GM12864 (cell line): ENCODE data around the gene OTUD5.
"Not testable (repeated sequence)": the region's sequence is repeated elsewhere in the genome, so short reads cannot be mapped to it uniquely, and the experiment has no call there.

Source experiments
- DNase-seq: peaks from one replicate; pipeline ENCODE4 v3.0.0-alpha.2; 2011; ENCODE audit warnings: low read depth
- H3K4me3 ChIP-seq: 2 replicates; pipeline ENCODE4 v1.5.1; 2011; ENCODE audit warnings: mild to moderate bottlenecking, low read depth, low read length, control low read depth
- TF ChIP-seq, protein P1 (sequence below): IDR thresholded peaks from 2 replicates; pipeline ENCODE4 v1.5.1; 2011; ENCODE audit warnings: low read depth, mild to moderate bottlenecking, moderate library complexity, low read length, control low read depth, inconsistent platforms; ENCODE audit errors: missing control alignments

The OTUD5 gene

DNA sequence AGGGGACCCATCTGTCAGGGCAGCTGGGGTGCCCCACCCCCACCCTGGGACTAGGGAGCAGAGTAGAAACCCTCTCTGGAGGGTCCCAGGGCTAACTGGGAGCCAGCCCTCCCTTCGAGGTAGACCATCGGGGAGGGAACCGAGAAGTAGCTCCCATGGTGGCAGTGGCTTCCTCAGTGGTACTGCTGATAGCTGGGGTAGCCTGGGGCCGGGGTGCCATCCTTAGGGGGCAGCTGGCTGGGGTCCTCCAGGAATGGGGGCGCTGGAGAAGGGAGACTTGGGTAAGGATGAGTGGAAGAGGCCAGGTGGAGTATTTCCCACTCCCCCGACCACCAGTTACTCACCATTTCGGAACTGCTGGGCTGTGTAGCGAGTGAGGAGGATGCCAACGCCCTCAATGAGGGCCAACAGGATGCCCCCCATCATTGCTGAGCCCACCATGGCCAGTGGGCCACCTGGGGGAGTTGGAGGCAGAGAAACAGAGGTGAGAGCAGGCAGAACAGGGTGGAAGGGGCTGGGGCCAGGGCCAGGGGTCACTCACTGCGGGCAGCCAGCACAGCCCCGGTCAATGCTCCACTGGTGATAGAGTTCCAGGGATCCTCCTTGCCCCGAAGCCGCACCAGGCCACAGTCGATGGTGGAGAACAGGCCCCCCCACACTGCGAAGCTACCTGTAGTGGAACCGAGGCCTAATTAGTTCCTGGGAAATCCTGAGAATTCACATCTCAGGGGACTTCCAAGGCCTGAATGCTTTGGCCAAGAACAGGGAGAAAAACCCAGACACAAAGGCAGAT is 63.7 kb downstream of the OTUD5 start:
- no peak overlapping the region for H3K4me3 ChIP-seq
- no peak for DNase-seq
- TF ChIP-seq, protein P1, sequence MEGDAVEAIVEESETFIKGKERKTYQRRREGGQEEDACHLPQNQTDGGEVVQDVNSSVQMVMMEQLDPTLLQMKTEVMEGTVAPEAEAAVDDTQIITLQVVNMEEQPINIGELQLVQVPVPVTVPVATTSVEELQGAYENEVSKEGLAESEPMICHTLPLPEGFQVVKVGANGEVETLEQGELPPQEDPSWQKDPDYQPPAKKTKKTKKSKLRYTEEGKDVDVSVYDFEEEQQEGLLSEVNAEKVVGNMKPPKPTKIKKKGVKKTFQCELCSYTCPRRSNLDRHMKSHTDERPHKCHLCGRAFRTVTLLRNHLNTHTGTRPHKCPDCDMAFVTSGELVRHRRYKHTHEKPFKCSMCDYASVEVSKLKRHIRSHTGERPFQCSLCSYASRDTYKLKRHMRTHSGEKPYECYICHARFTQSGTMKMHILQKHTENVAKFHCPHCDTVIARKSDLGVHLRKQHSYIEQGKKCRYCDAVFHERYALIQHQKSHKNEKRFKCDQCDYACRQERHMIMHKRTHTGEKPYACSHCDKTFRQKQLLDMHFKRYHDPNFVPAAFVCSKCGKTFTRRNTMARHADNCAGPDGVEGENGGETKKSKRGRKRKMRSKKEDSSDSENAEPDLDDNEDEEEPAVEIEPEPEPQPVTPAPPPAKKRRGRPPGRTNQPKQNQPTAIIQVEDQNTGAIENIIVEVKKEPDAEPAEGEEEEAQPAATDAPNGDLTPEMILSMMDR, result no peak

DNA sequence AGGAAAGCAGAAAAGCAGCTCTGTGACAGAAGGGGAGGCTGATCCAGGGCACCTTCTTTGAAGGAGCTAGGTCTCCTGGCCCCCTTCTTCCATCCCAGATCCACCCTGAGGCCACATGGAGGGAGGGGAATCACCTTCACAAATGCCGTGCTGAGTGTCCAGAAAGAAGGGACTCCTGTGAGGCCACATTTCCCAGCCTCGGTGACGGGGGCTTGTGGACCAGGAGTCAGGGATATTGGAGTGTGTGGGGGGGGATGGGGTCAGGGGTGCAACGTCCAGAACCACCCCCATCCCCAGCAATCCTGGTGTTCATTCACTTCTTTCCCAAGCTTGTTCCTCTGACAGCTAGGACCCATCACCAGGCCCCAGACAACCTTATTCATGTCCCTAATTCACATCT is 64.5 kb downstream of the OTUD5 start:
- H3K4me3 ChIP-seq, result no peak overlapping the region
- TF ChIP-seq, protein P1, result no peak
- DNase-seq, result no peak

DNA sequence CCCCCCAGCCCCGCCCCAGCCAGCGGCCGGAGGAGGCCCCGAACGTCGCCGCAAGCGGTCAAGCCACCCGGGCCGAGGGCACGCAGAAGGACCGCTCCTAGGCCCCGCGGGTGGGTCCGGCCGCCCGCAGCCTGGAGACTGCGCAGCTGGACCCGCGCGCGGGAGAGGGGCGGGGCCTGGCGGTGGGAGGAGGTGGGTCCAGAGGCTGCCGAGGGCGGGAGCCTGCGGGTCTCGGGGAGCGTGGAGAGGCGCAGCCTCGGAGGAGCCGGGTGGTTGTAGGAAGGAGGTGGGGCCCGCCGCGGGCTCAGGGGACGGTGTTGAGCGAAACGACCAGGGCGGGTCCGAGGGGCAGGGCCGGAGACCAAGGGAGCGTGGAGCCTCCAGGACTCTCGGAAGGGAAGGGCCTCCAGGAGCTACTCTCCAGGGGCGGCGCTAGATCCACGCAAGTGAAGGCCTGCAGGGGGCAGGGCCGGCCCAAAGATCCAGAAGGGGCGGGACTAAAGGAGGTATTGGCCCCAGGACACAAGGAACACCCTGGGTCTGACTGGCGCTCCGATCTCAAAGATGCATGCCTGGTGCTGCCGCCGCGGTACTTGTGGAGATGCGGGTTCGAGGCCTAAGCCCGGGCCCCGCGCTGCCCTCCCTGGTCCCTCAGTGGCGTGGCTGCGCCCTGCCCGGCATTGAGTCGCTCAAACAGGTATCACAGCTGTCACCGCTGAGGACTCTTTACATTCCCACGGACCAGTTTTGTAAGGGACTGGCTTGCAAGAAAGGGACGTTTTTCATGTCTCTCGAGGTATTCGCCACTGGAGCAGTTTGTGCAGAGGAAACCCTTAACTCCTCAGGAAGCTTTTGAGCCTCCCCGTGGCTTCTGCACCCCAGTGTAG is 65.8 kb downstream of the OTUD5 start:
- peak overlapping the region; percentile 52 for H3K4me3 ChIP-seq
- peak; percentile 15 for DNase-seq
- TF ChIP-seq, protein P1, result peak; percentile 37

DNA sequence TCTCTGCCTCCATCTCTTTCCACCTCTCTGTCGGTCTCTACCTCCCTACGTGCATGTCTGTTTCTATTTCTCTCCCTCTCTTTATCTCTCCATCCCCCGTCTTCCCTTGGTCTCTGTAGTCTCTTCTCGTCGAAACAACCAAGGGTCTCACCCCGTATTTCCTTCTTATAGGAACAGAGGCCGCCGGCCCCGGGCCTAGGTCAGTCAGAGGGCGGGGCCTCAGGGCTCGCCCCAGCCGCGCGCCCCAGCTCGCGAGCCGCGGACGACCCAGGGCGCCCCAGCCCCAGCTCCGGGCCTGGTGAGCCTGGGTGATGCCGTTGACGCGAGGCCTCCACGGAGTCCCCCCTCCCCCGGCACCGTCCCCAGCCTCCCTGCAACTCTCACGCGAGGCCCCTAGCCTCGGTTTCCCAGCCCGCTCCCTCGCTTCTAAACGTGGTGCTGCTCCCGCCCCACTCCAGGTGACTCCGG is 66.4 kb downstream of the OTUD5 start:
- no peak for DNase-seq
- TF ChIP-seq, protein P1, result no peak
- peak overlapping the region; percentile 52 for H3K4me3 ChIP-seq

DNA sequence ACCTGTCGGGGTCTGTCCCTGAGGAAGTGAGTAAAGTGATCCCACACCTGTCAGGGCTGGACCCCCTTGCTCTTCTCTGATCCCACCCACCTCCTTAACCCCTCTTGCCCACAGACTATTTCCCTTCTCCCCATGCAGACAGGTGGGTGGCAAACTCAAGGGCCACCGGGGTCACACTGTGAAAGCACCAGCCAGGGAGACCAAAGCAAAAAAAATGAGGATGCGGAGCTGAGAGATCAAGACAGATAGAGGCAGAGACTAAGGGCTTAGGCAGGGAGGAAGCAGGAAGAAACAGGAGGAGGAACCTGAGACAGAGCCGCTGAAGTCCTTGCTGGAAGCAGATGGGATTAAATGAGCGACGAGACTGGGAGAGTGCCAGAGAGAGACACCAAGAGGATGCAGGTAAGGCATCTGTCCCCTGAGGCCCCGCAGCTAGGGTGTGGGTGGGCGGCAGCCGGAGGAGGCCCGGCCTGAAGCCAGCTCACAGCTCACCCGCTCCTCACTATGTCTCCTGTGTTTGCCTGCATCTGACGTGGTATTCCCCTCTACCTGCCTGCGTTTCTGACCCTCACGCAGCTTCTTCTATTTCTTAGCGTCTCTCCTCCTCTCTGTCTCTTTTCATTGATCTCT is 67.0 kb downstream of the OTUD5 start:
- DNase-seq, result no peak
- TF ChIP-seq, protein P1, result no peak
- peak overlapping the region; percentile 52 for H3K4me3 ChIP-seq

DNA sequence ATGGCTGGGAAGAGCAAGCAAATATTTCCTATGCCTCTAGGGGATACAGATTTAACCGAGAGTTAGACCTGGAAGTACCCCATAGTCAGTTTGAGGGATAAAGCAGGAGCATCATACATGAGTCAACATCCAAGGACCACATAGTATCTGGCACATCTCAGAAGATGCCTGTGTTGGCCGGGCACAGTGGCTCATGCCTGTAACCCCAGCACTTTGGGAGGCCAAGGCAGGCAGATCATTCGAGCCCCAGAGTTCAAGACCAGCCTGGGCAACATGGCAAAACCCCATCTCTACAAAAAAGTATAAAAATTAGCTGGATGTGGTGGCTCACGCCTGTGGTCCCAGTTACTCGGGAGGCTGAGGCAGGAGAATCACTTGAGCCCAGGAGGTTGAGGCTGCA is 70.8 kb downstream of the OTUD5 start:
- not testable (repeated sequence) for H3K4me3 ChIP-seq, DNase-seq

DNA sequence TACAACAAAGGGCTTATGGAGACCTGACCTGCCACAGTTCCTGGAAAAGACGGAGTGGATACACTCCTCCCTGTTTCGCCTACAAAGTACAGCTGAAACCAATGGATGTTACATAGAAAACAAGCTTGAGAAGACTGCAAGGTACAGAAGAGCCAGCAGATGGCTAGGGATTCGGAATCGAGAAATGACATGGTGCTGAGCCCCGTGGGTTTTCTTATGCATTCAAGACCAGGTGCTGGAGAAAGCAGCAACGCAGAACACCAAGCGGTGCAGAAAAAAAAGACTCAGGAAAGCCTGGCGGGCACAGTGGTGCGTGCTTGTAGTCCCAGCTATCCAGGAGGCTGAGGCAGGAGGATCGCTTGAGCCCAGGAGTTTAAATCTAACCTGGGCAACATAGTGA is 73.7 kb downstream of the OTUD5 start:
- TF ChIP-seq, protein P1, result no peak
- no peak overlapping the region for H3K4me3 ChIP-seq
- DNase-seq, result no peak

DNA sequence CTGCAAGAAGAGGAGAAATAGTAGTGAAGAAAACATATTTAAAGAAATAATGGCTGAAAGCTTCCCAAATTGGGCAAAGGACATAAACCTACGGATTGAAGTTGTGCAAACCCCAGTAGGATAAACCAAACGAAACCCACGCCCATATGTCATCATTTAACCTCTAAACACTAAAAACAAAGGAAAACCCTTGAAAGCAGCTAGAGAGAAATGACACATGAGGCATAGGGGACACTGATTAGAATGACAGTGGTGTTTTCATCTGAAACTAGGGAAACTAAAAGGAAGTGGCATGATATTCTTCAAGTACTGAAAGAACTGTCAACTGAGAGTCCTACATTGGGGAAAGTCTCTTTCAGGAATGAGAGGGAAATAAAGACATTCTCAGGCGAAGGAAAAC is 80.5 kb downstream of the OTUD5 start:
- not testable (repeated sequence) for DNase-seq

More for the DNA sequence above, 80.5 kb downstream of the OTUD5 start:
- not testable (repeated sequence) for H3K4me3 ChIP-seq
